NCI-H82 treated with DMSO at 0.1 percent for 48 hours (cell line): ENCODE data around the gene PPM1H.

Experiments
- DNase-seq: peaks from one replicate; lab custom pipeline; 2025; ENCODE audit not compliant: unreplicated experiment; lab: John Stamatoyannopoulos, UW

The PPM1H gene

GRCh38 chr12:62657363-62657632 is 277.7 kb downstream of the PPM1H start:
- DNase-seq, result no peak

DNA sequence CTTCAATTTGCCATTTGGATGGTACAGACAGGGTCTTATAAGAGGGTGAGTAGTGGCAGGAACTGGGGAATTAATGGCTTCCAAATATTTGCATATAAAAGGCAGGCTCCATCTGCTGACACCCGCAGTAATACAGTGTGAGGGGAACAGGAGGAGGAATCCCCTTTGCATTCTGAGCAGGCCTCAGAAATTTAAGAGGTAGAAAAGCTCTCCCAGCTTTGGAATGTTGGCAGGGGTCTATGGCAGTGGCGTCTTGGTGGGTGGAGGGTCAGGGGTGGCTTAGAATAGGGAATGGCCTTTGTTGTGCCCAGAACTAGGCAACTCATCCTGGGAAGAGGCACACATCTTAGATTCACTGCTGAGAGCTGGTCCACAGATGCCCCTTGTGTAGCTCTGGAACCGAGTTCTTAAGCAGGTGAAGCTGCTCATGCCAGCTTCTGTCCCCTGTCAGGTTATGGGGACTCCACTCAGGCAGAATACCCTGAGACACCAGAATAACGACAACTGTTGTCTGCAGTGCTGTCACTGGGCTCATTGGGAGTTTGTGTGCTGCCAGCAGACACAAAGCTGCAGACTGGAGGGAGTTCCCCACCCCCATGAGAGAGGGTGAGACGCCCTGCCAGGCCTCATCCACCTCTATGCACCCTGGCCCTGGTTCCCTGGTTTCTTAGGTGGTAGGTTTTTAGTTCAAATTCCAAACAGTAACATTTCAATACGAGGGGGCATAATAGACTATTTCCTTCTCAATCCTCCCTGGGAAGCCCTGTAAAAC is 278.2 kb downstream of the PPM1H start:
- DNase-seq, result no peak

DNA sequence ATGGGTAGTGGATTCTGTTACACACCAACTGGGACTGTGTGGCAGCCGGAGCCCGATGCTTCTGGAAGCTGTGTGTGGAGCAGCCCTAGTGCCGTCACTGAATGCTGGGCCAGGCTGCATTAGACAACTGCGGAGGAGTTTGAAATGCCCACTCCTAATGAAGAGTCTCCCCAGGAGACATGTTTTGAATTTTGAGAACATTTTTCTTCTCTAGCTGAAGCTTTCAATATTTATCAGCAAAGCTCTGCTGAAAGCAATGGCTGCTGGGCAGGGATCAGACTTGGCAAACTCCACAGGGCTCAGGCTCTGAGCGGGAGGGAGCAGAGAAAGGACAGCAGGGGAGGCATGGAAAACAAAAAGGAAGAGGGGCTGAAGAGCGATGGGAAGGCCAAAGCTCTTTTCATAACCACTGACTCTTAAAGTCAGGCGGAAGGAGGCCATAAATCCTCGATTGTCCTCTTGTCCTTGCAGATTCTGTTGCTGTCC is 279.2 kb downstream of the PPM1H start:
- DNase-seq, result no peak

- DNase-seq, result no peak
These were observed 280.4 kb downstream of the PPM1H start for GRCh38 chr12:62654326-62655241.

DNA sequence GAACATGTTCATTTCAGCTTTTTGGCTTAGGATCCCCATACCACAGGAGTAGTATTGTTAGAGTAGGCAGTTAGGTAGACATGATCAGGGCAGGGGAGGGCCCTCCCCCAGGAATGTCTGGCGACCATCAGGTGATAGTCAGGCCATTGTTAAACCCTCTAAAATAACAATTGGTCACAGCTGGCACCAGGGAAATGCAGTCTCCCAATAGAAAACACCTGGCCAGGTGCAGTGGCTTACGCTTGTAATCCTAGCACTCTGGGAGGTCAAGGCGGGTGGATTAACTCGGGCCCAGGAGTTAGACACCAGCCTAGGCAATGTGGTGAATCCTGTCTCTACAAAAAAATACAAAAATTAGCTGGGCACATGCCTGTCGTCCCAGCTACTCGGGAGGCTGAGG is 281.2 kb downstream of the PPM1H start:
- DNase-seq, result no peak

GRCh38 chr12:62653304-62653703 is 281.6 kb downstream of the PPM1H start:
- DNase-seq, result no peak

DNA sequence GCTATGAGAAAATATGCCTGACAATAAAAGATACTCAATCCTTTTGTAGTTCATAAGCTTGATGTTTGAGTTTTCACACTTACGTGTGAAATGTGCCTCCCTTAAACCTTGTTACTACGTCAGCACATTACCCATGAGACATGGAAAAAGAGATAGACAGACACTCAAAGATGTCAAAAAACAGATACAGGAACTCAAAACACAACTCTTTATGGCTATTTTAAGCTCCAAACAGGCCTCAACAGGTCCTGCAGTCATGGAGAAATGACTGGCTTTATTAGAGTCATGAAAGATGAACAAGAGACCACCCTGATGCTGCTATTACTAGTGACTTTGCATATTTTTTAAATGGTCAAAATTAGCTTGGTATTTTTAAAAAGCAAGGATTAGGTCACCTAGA is 283.8 kb downstream of the PPM1H start:
- DNase-seq, result no peak

DNA sequence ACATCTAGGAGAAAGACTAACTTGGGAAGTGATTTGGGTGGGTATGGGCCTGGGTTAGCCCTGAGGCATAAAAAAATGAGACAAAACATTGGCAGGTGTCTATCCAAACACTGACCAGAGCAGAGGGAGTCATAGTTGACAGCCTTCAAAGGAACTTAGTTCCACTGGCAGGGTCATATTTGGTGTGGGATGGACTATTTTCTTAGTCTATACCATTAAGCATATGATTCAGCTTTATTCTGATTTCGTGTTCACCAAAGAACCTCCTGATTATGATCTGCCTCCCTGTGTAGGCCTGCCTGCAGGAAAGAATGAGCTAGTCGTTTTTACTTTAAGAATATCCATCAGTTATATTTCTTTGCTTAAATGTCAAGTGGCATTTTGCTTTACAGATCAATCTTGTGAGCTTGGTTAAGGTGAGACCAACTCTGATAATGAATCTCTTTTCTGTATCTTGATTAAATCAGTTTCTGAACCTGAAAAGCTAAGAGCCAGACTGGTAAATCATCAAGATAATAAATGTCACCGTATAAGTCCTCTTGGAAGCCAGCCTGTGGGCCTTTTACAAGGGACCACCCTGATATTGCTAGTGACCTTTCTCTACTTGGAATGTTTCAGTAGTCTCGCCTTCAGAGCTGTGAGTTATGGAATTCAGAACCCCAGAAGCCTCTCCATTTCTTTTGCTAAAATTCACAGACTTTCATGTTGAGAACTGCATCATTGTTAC is 285.4 kb downstream of the PPM1H start:
- no peak for DNase-seq

- DNase-seq, result no peak
These were observed 287.4 kb downstream of the PPM1H start for GRCh38 chr12:62647586-62647985.

DNA sequence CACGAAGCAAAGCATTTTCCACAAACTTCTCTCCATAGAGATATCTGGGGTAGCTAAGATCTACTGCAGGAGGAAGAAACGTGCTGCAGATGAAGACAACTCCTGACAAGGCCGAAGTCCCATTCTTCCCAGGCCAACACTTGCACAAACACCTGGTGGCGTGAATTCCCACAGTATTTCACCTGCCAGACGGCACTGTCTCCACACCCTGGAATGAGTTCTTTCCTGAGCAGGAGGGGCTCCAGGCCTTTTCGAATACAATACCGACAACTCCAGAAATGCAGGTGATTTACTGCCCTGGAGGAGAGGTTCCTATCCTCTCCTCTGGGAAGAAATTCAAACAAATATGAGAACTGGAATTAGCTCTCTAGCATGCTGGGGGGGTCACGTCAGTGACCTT is 288.4 kb downstream of the PPM1H start:
- no peak for DNase-seq

DNA sequence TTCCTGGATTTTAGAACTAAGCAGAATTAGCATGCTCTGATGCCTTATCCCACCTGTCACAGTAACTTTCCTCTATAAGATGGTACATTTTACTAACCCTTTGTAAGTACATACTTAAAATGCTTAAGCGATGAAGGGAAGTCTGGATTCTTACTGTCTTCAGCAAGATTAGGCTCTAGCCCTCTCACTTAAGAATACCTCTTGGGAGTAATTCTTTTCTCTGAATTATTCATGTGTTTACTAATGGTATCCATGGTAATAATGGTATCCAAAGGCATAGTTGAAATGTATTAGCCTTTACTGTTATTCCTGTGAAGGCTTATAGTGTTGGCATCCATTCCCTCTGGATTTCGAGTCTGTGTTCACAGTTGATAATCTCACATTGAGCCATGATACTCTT is 291.5 kb downstream of the PPM1H start:
- DNase-seq, result no peak

GRCh38 chr12:62642486-62642885 is 292.5 kb downstream of the PPM1H start:
- no peak for DNase-seq

GRCh38 chr12:62640910-62641448 is 294.0 kb downstream of the PPM1H start:
- no peak for DNase-seq

- DNase-seq, result no peak
These were observed 297.3 kb downstream of the PPM1H start for GRCh38 chr12:62637679-62638078.

DNA sequence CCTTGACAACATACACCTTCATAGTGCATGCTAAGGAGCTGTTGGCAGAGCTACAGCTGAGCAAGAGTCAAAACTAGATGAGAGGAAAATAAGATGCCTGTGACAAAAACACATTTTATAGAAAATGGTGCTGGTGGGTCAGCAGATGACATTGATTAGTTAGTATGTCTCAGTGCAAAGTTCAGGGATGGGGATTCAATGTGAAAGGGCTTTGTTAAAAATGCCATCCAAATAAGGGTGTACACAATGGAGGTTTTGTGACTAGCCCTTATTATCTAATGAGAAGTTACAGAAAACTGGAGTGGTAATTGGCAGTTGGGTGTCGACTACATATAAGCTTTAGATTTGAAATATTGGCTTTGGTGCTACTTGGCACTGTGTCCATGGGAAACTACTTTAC is 299.3 kb downstream of the PPM1H start:
- DNase-seq, result no peak

DNA sequence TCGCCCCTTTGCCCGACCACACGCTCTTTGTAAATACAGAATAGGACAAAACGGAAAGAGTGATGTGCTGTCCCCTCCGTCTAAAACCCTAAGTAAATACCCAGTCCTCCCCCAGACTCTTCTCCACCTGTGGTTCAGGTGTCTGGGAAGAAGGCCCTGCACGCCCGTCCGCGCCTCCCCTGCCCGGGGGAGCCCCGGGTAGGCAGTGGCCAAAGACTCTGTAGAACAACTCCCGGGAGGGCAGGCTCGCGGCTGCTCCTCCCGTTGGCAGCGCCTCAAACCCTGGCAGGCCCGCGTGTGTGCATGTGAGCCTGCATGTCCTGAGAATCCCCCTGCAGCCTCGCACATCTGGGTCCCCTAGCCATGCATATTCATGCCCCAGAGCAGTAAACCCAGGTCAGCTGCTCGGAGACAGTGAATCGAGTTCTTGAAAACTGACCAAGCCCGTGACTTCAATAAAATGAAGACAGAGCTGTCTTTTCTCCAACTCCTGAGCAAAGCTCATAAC is 302.5 kb downstream of the PPM1H start:
- no peak for DNase-seq

DNA sequence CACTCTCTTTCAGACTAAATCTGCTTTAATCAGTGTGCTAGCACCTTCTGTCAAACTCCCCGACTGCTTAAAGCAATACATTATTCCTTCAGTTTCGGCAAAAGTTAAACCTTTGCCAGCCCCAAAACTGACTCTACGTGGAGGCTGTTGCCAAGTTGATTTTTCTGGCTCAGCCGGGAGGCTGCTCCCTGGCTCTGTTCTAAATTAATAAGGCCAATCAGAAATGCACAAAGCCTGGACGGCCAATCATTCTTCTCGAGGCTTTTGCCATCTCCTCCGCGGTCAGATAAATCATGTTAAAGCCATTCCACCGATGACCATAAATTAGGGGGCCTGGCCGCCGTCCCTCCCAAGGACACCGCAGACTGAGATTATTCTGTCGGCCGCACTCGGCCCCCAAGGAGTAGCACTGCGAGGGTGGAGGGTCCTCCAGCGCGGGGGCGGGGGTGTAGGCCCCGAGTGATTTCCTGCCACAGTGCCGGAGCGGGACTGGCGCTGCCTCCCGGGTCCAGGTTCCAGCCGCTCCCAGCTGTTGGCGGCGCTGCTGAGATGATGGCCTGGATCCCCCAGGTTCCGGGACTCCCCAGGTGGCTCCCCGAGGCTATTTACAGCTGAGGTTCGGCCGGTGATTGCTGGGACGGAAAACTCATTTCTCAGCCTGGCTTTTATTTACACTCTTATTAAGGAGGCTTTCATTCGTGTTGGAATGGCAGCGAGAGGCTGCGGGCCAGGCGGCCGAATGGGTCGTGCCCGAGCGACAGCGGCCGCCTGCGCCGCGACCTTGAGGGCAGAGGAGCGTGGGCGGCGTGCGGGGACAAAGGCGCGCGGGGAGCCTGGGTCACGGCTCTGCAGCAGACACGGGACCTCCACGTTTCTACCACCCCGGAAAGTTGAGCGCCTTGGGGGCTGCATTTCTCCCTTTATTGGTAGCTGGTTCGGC is 303.2 kb downstream of the PPM1H start:
- DNase-seq, result no peak

GRCh38 chr12:62629971-62630739 is 304.8 kb downstream of the PPM1H start:
- no peak for DNase-seq

GRCh38 chr12:62629413-62629812 is 305.5 kb downstream of the PPM1H start:
- no peak for DNase-seq
